Fibroblast of pulmonary artery (primary cell): ENCODE data around the gene CLEC20A.

Source experiments
- DNase-seq: peaks from one replicate; pipeline ENCODE4 v3.0.0-alpha.2; 2010; ENCODE audit warnings: low read depth
- H3K4me3 ChIP-seq: replicated peaks from 2 replicates; pipeline ENCODE4 v1.5.1; 2011; ENCODE audit warnings: low read depth, mild to moderate bottlenecking, control low read depth, low read length, moderate library complexity
- CTCF ChIP-seq: IDR thresholded peaks from 2 replicates; pipeline ENCODE4 v1.5.1; 2011; ENCODE audit warnings: mild to moderate bottlenecking, control low read depth, low read length, inconsistent platforms; ENCODE audit errors: missing control alignments

CLEC20A gene

GRCh38 chr1:178496410-178497135 lies at the start of gene CLEC20A:
TSS of gene CLEC20A (minus strand) at chr1:178496964. CDS start at chr1:178496939, 25 bp downstream.
- H3K4me3 ChIP-seq: no peak within 1 kb of the TSS
- no peak for DNase-seq
- no peak for TF ChIP-seq CTCF

- no peak for DNase-seq
- no peak for TF ChIP-seq CTCF
- no peak overlapping the region for H3K4me3 ChIP-seq
Observed at GRCh38 chr1:178544531-178544930, 47.8 kb upstream of the CLEC20A start.

GRCh38 chr1:178543290-178543607 lies 46.5 kb upstream of the CLEC20A start:
- TF ChIP-seq CTCF: no peak
- H3K4me3 ChIP-seq: peak overlapping the region; percentile 78
- DNase-seq: no peak

- peak overlapping the region; percentile 78 for H3K4me3 ChIP-seq
- peak; percentile 87 for DNase-seq
- TF ChIP-seq CTCF: peak; percentile 70
Observed at GRCh38 chr1:178542554-178543289, 46.0 kb upstream of the CLEC20A start.

GRCh38 chr1:178541829-178542553 lies 45.2 kb upstream of the CLEC20A start:
- H3K4me3 ChIP-seq: peak overlapping the region; percentile 78
- no peak for TF ChIP-seq CTCF
- DNase-seq: peak; percentile 9

- H3K4me3 ChIP-seq: no peak overlapping the region
- TF ChIP-seq CTCF: no peak
- DNase-seq: no peak
Observed at GRCh38 chr1:178541379-178541778, 44.6 kb upstream of the CLEC20A start.
